ENCODE data around the gene SLC1A4. TPM values are rescaled to one million over a fixed set of nuclear protein-coding genes. Genes with fewer than 3 reads are reported as not detected.
A peak's percentile ranks its signal among the peaks of the same experiment; 100 is the strongest.

Gene SLC1A4
- total RNA-seq, 6 donors from 2014 or later, result 5.2 to 15.2 (median 9.7) TPM

DNA sequence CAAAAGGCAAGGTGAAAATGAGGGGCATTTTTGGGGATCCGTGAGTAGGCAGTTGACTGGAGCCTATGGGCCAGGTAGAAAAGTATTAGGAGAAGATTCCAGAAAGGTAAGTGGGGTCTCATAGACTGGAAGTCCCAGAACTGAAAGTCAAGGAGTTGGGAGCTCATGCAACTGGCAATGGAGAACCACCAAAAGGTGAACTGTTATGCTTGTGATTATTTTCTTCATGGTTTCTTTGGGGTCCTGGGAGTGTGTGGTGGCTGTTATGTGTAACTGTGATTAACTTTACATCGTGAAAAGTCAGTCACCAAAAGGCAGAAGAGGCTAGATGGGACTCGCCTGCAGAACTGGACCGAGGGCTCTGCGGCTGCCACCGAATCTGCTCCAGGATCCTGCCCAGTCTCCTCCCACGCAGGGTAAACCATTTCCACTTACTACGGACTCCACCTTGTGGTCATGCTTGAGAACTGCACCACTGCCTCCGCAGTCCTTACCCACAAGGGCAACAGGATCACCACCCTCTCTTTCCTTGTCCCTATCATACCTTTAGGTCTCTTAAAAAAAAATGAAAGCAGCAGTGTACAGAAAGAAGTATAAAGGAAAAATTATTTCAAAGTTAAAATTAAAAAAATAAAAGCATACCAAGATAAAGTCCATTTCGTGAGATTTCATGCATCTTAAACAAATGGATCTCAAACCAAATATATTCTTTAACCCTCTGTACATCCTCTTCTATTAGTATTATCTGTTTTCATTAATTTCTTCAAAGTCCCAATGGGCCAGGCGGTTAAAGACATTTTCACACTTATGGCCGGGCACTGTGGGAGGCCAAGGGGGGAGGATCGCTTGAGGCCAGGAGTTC, 51.4 kb downstream of the SLC1A4 start:
- peaks cover 0 to 5% (median 2%) of the 10 kb centered on the region in 4 donors for H3K4me1 ChIP-seq
- WGBS, 2 donors, result 35 to 47% methylated on average over 9 to 13 of the region's 13 CpGs
- H3K27me3 ChIP-seq, result no peaks in the 10 kb centered on the region
- no peaks in the 10 kb centered on the region for H3K36me3 ChIP-seq
- TF ChIP-seq, protein P1, sequence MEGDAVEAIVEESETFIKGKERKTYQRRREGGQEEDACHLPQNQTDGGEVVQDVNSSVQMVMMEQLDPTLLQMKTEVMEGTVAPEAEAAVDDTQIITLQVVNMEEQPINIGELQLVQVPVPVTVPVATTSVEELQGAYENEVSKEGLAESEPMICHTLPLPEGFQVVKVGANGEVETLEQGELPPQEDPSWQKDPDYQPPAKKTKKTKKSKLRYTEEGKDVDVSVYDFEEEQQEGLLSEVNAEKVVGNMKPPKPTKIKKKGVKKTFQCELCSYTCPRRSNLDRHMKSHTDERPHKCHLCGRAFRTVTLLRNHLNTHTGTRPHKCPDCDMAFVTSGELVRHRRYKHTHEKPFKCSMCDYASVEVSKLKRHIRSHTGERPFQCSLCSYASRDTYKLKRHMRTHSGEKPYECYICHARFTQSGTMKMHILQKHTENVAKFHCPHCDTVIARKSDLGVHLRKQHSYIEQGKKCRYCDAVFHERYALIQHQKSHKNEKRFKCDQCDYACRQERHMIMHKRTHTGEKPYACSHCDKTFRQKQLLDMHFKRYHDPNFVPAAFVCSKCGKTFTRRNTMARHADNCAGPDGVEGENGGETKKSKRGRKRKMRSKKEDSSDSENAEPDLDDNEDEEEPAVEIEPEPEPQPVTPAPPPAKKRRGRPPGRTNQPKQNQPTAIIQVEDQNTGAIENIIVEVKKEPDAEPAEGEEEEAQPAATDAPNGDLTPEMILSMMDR (IDR thresholded peaks at IDR 0.05), result peak; percentile 90 to 99 (median 94)
- TF ChIP-seq POLR2A (IDR thresholded peaks at IDR 0.05), result no peak
- no peak for TF ChIP-seq EP300 (IDR thresholded peaks at IDR 0.05)
- TF ChIP-seq POLR2AphosphoS5 (IDR thresholded peaks at IDR 0.05), result no peak
- ATAC-seq (ENCODE audit: low FRiP score in 2 of 2), result peak; percentile 95 to 98
- H3K9me3 ChIP-seq, result no peaks in the 10 kb centered on the region
- H3K27ac ChIP-seq, result no peak overlapping the region
- peak in 1 of 2 donors; percentile 90 for DNase-seq
- H3K4me3 ChIP-seq, result peak overlapping the region in 1 of 4 donors; percentile 29

DNA sequence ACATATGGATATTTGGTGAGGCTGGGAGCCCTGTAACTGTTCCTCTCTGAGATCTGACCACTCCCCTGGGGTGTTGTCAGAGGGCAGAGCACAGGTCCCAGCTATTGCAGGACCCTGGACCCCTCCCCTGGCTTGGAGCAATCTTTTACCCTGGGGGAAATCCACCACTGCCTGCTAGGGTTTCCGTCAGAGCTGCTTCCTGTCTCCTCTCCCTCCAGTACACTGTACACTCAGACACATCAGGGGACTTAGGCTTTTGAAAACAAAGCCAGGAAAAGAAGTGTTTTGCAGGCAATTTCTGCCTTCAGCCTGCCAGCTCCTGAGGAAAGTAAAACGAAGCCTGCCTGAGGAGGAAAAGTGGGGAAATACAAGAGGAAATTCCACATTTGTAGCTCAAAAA, 53.8 kb downstream of the SLC1A4 start:
- Histone ChIP-seq H3K4me1 (peaks cover 0 to 5% (median 2%) of the 10 kb centered on the region in 4 donors), H3K4me3 (no peak overlapping the region), H3K27ac (peak overlapping the region in 1 of 4 donors; percentile 64), H3K27me3 (no peaks in the 10 kb centered on the region), H3K36me3 (no peaks in the 10 kb centered on the region), H3K9me3 (no peaks in the 10 kb centered on the region)
- TF ChIP-seq POLR2AphosphoS5 (IDR thresholded peaks at IDR 0.05), result no peak
- TF ChIP-seq, protein P1 (IDR thresholded peaks at IDR 0.05), result no peak
- TF ChIP-seq EP300 (IDR thresholded peaks at IDR 0.05), result no peak
- TF ChIP-seq POLR2A (IDR thresholded peaks at IDR 0.05), result no peak
- no peak for ATAC-seq (ENCODE audit: low FRiP score in 2 of 2)
- DNase-seq, result no peak
- 48 to 58% methylated on average over 2 of the region's 2 CpGs for WGBS, 2 donors

DNA sequence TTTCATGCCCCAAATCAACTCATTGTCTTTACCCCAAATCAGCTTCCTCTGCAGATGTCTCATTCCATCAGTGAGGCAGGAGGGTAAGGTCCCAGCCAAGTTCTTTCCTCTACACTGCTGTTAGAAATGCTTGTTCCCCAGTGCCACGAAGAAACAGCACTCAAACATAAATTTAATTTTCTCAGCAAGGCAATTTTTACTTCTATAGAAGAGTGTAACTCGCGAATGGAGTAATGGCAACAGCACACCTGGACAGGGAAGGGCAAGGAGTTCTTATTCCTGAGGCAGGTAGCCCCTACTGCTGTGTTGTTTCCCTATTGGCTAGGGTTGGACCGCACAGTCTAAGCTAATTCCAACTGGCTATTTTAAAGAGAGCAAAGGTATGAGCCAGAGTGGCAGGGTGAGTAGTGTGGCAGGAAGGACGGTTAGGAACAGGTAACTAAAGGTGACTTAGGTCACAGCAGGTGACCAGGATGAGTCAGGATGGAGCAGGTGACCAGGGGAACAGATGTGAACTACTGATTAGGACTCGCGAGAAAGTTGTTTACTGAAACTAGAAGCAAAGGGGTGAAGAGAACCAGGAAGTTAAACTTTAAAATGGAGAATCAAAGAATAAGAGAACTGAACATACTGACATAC, 55.0 kb downstream of the SLC1A4 start:
- peaks cover 0 to 5% (median 2%) of the 10 kb centered on the region in 4 donors for H3K4me1 ChIP-seq
- WGBS, 2 donors, result 81 to 93% methylated on average over 7 of the region's 7 CpGs
- no peak overlapping the region for H3K4me3 ChIP-seq
- ATAC-seq (ENCODE audit: low FRiP score in 2 of 2), result no peak
- no peaks in the 10 kb centered on the region for H3K27me3 ChIP-seq
- DNase-seq, result no peak
- H3K9me3 ChIP-seq, result no peaks in the 10 kb centered on the region
- H3K36me3 ChIP-seq, result no peaks in the 10 kb centered on the region
- H3K27ac ChIP-seq, result no peak overlapping the region
- TF ChIP-seq POLR2A (IDR thresholded peaks at IDR 0.05), result no peak
- TF ChIP-seq POLR2AphosphoS5 (IDR thresholded peaks at IDR 0.05), result no peak
- no peak for TF ChIP-seq EP300 (IDR thresholded peaks at IDR 0.05)
- TF ChIP-seq, protein P1 (IDR thresholded peaks at IDR 0.05), result no peak

DNA sequence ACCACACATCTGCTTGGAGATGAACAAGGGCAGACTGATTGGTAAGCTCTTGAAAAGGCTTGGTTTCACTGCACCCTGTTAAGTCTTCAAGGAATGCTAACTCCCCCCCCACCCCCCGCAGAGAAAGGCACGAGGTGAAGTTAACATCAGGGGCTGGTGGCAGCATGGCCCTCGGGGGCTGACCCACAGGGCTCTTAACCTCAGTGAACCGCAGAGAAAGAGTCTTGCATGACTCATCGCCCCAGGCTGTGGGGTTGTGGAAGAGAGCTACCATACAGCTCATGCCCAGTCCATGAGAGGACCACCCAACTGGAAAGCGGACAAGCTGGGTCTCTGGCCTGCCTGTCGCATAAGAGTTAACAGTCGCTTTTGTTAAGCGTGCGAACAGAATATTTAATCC, 56.5 kb downstream of the SLC1A4 start:
- Histone ChIP-seq H3K4me1 (peaks cover 0 to 4% (median under 1%) of the 10 kb centered on the region in 4 donors), H3K36me3 (no peaks in the 10 kb centered on the region), H3K27ac (no peak overlapping the region), H3K4me3 (no peak overlapping the region), H3K9me3 (no peaks in the 10 kb centered on the region), H3K27me3 (no peaks in the 10 kb centered on the region)
- 84 to 93% methylated on average over 8 to 10 of the region's 10 CpGs for WGBS, 2 donors
- DNase-seq (no peak), ATAC-seq (ENCODE audit: low FRiP score in 2 of 2) (no peak)
- TF ChIP-seq, protein P1 (IDR thresholded peaks at IDR 0.05), result no peak
- TF ChIP-seq EP300 (IDR thresholded peaks at IDR 0.05) (no peak), POLR2A (IDR thresholded peaks at IDR 0.05) (no peak), POLR2AphosphoS5 (IDR thresholded peaks at IDR 0.05) (no peak)
